Lower lobe of right lung (tissue), 2 donors: ENCODE measurements around the gene OLFM1. TPM values are rescaled to one million over a fixed set of nuclear protein-coding genes. Genes with fewer than 3 reads are reported as not detected.

Source experiments
- ATAC-seq, 2 donors: fragments of 200-7000 bp; cut with Tn5 transposase; one replicate each; pipeline ENCODE4 v1.9.1; 2020 to 2022; ENCODE audit warnings: mild to moderate bottlenecking in 2 of 2, moderate library complexity in 2 of 2
- DNase-seq: peaks from one replicate; pipeline ENCODE4 v3.0.0-alpha.2; 2020
- H3K27ac ChIP-seq: fragments of 200-600 bp; one replicate; pipeline ENCODE4 v1.8.0; 2022
- H3K27me3 ChIP-seq: fragments of 200-600 bp; one replicate; pipeline ENCODE4 v1.8.0; 2022; ENCODE audit warnings: low read depth
- H3K36me3 ChIP-seq: fragments of 200-600 bp; one replicate; pipeline ENCODE4 v1.8.0; 2022; ENCODE audit warnings: mild to moderate bottlenecking
- H3K4me1 ChIP-seq: fragments of 200-600 bp; one replicate; pipeline ENCODE4 v1.8.0; 2022
- H3K4me3 ChIP-seq: fragments of 200-600 bp; one replicate; pipeline ENCODE4 v1.8.0; 2022; ENCODE audit warnings: mild to moderate bottlenecking
- H3K9me3 ChIP-seq: fragments of 200-600 bp; one replicate; pipeline ENCODE4 v1.8.0; 2022
- CTCF ChIP-seq: fragments of 200-600 bp; IDR thresholded peaks from one replicate; pipeline ENCODE4 v1.8.0; 2022; ENCODE audit warnings: antibody characterized with exemption, mild to moderate bottlenecking
- intact Hi-C: fragments of 100-400 bp; cut with DNase I; formaldehyde crosslinking; loops from one replicate; pipeline ENCODE4 v1.11.0; 2022
- total RNA-seq: library from RNA; stranded (reverse); fragmentation: NEBNext Ultra II Directional; extraction: Animal tissue kit (Norgen Biotek cat#: 25700); gene quantifications from one replicate; pipeline ENCODE4 v1.2.1, GENCODE V29; 2021
- donor health status: DM: no; HTN: yes; CAD: no; lungs with severe emphysema.

The OLFM1 gene
- total RNA-seq, 1 donor from 2014 or later = 24.1 TPM

DNA sequence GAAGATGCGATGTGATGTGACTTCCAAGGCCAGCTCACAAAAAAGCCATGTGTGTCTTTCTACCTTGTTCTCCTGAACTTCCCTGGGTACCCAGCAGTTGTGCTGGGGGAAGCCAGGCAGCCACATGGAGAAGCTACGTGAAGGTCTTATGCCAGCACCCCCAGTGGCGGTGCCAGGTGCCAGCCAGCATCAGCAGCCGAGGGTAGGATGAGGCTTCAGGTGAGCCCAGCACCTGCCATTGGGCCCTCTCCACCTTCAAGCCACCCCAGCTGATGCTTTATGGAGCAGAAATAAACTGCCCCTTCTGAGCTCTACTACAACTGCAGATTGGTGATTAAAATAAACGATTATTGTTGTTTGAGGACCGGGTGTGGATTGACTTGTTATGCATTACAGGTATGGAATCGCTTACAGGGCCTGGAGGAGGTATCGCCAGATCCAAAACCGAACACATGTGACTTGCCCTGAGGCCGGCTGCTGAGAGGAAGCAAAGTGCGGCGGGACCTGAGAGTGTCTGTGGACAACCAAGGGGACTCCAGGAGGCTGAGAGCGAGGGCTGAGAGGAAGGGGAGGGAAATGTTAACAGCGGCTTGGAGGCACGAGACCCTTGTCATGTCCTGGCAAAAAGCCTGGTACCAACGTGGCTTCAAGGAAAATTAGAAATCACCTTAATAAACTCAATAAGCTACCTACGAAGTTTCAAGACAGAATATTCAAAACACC lies 36.0 kb upstream of the OLFM1 start:
- Histone ChIP-seq H3K27me3 (peaks cover 4% of the 10 kb centered on the region), H3K4me3 (no peak overlapping the region), H3K27ac (no peak overlapping the region), H3K4me1 (no peaks in the 10 kb centered on the region), H3K36me3 (no peaks in the 10 kb centered on the region), H3K9me3 (no peaks in the 10 kb centered on the region)
- TF ChIP-seq CTCF = no peak
- intact Hi-C loops = no loop called here
- ATAC-seq (no peak), DNase-seq (peak; percentile 38)

GRCh38 chr9:135053133-135053532 lies 34.3 kb upstream of the OLFM1 start:
- Histone ChIP-seq H3K4me1 (no peaks in the 10 kb centered on the region), H3K36me3 (no peaks in the 10 kb centered on the region), H3K4me3 (no peak overlapping the region), H3K27me3 (peaks cover 4% of the 10 kb centered on the region), H3K9me3 (no peaks in the 10 kb centered on the region), H3K27ac (no peak overlapping the region)
- no peak for TF ChIP-seq CTCF
- intact Hi-C loops = no loop called here
- ATAC-seq = no peak
- no peak for DNase-seq

GRCh38 chr9:135055181-135055580 lies 32.3 kb upstream of the OLFM1 start:
- Histone ChIP-seq H3K4me3 (no peak overlapping the region), H3K27me3 (no peaks in the 10 kb centered on the region), H3K9me3 (no peaks in the 10 kb centered on the region), H3K36me3 (no peaks in the 10 kb centered on the region), H3K27ac (no peak overlapping the region), H3K4me1 (no peaks in the 10 kb centered on the region)
- no peak for TF ChIP-seq CTCF
- ATAC-seq (no peak), DNase-seq (no peak)
- intact Hi-C loops = no loop called here

GRCh38 chr9:135056541-135056940 lies 30.9 kb upstream of the OLFM1 start:
- Histone ChIP-seq H3K27ac (no peak overlapping the region), H3K27me3 (no peaks in the 10 kb centered on the region), H3K9me3 (no peaks in the 10 kb centered on the region), H3K4me3 (no peak overlapping the region), H3K4me1 (no peaks in the 10 kb centered on the region), H3K36me3 (no peaks in the 10 kb centered on the region)
- no peak for ATAC-seq
- DNase-seq = no peak
- TF ChIP-seq CTCF = no peak
- intact Hi-C loops = no loop called here

DNA sequence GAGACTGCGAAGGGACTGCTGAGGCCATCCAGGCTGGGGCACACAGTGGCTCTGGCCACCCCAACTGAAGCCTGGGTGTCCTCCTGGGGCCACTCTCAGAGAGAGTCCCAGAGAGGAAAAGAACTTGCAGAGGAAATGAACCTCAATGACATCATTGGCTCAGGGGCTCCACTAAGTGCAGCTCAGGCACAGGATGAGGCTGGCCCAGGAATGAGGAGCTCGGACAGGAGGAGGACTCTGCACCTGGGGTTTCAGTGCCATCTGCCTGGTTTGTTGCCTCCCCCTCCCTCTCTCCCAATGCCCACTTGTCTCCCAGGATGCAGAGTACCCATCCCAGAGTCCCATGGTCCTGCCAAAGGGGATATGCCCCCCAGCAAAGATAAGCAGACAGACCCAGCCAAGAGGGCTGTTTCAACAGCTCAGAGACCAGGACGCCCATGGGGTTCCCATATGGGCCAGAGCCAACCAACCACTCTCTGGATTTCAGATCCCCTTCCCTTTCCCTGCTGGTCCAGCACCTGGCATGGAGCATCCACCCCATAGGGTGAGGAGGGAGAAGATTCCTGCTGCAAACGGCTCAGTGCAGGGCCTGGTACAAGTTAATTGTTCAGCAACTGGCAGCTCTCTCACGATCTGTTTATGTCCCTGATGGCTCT lies 26.9 kb upstream of the OLFM1 start:
- no peaks in the 10 kb centered on the region for H3K4me1 ChIP-seq
- DNase-seq = peak; percentile 19
- peaks cover 6% of the 10 kb centered on the region for H3K27me3 ChIP-seq
- TF ChIP-seq CTCF = no peak
- peaks cover 5% of the 10 kb centered on the region for H3K9me3 ChIP-seq
- no peak overlapping the region for H3K4me3 ChIP-seq
- H3K27ac ChIP-seq = no peak overlapping the region
- no peaks in the 10 kb centered on the region for H3K36me3 ChIP-seq
- no peak for ATAC-seq
- intact Hi-C loops = no loop called here
